GM15510 (cell line): Measurements from ENCODE around the gene FHIT.

Experiments used
- POLR2A ChIP-seq: IDR thresholded peaks from 3 replicates; pipeline ENCODE4 v1.6.1; 2011; ENCODE audit warnings: borderline replicate concordance; ENCODE audit not compliant: insufficient read length; ENCODE audit errors: extremely low read depth

The FHIT gene

DNA sequence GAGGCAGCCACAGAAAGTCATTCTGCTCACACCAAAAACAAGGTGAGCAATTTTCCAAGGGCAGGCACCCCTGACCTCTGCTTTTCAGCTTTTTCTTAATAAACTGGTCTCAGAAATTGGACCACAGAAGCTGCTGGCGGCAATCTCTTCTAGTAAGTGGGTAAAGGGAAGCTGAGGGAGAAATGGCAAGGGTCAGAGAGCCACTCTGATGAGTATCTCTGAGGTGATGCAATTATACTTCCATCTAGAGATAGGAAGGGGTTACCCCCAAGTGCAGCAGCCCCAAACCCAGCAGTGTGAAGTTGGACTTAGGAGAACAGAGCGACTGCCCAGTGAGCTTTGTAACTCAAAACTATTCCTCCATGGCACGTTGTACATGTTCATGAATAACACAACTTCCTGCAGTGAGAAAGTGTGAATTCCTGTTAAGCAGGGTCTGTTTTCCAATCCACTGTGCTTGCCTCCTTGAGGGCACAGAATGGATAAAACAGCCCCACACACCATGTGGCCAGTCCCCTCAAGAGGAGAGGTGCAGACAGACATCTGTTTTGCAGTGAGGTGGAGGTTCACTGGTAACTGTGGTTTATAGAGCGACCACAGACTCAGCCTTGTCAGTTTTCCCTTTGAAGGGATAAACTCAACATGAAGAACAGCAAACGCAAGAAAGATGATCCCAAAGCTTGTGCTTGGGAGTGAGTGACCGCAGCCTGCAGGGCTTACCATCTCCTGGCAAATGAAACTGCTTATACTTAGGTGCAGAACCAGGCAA lies 1518.0 kb downstream of the FHIT start:
- TF ChIP-seq POLR2A, result no peak

- no peak for TF ChIP-seq POLR2A
These were observed 1519.3 kb downstream of the FHIT start for GRCh38 chr3:59731943-59732342.

GRCh38 chr3:59730591-59730990 lies 1520.7 kb downstream of the FHIT start:
- no peak for TF ChIP-seq POLR2A

DNA sequence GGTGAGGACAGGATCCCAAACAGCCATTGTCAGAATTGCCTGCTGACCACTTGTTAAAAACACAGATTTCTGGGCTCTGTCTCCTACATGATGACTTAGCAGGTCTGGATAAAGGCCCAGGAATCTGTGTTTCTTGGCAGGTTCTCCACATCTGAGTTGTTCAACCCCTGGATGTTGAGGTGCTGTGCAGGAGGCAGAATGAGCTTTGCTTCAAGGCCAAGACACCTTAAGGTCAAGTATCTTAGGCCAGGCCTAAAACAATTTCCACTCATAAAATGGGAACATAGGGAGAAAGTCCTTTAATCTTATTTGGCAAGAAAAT lies 1522.7 kb downstream of the FHIT start:
- TF ChIP-seq POLR2A, result no peak

DNA sequence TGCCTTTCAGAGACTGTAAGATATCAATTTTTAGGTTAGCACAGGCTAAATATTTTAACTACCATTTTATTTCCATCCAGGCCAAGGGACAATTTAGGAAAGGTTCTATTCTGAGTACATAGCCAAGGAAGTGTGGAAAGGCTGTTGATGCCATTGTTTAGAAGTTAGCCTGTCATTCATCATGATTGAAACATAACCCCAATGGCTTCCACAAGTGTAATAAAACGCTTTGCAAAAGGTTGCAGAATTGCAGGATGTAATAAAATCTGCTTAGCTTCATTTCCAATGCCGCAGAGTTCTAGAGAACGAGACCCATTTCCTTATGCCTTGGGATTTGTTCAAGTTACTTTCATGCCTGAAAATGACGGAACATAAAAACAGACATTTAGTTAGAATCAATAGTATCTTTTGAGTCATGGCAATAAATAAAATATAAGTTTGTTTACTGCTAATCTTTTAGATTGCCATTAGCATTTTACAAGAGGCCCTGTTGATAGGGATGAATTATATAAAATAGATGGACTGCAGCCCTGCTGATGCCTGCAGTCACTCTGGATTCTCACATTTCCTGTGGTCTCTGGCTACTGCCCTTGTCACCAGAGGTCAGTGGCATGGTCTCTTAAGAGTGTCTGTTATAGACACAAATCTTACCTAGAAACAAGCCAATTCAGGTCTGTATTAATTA lies 1523.2 kb downstream of the FHIT start:
- TF ChIP-seq POLR2A, result no peak

DNA sequence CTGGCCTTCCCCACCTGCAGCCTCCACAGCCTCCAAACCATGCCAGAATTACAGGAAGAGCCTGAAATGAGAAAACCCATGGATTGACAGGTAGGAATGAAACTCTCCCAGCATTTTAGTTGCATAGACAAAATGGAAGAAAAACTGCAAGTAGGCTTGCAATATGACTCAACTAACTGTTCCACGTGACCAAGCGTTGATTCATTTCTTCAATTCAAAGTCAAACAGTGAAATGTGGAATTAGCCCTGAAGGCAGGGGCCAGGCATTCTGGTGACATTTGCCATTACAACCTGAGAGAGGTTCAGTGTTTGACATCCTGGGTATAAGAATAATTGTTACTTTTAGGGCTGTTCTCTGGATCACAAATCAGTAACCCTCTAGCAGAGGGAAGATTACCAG lies 1525.0 kb downstream of the FHIT start:
- no peak for TF ChIP-seq POLR2A

DNA sequence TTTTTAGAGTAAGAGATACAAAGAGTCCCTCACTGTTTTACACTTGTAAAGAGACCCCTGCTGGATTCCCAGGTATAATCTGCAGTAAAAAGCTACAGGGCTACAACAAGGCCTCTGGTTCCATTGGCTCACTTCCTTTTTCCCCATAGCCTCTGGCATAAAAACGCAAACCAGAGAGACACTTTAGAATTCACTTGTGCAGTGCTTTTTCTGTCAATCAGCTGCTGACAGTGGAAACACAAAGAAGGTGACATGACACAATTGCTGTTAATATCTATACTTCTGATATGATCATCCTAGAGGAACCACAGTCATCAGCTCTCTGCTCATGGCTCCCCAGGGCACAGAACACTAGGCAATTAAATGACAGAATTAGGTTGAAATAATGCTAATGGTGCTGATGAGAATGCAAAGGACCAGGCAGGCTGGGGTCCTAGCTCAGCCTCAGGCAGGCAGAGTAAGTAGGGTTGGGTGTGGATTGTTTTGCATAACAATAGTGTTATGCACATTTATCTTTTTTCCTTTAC lies 1533.5 kb downstream of the FHIT start:
- no peak for TF ChIP-seq POLR2A

- no peak for TF ChIP-seq POLR2A
These were observed 1537.2 kb downstream of the FHIT start for GRCh38 chr3:59714066-59714465.

DNA sequence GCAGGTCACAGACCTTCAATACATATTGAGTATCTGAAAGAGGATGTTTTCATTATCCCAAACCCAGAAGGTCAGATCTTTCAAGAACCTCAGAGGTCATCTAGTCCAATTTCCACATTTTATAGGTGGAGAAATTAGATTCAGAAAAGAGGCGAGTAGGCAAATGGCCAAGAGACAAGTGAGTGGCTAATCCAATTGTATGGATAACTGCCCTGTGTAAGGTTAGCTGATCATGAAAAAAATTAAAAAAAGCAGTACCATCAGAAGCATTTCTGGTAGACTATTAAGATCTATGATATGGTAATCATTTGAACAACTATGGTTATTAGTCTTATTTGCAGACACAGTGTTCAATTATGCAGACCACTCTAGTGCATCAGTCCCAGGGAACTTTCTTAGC lies 1540.7 kb downstream of the FHIT start:
- TF ChIP-seq POLR2A, result no peak

- no peak for TF ChIP-seq POLR2A
These were observed 1541.3 kb downstream of the FHIT start for GRCh38 chr3:59709702-59710553.

GRCh38 chr3:59708202-59708601 lies 1543.0 kb downstream of the FHIT start:
- no peak for TF ChIP-seq POLR2A

GRCh38 chr3:59704292-59704691 lies 1547.0 kb downstream of the FHIT start:
- no peak for TF ChIP-seq POLR2A

- TF ChIP-seq POLR2A, result no peak
These were observed 1551.5 kb downstream of the FHIT start for GRCh38 chr3:59699648-59700320.
